T-helper 2 cell (primary cell): ENCODE results near the gene BCO1.
A peak's percentile ranks its signal among the peaks of the same experiment; 100 is the strongest.

ENCODE experiments used
- DNase-seq, 5 experiments: peaks; one replicate each; pipeline versions ENCODE4 v3.0.0 to v3.0.0-alpha.2; 2012 to 2022

The BCO1 gene

DNA sequence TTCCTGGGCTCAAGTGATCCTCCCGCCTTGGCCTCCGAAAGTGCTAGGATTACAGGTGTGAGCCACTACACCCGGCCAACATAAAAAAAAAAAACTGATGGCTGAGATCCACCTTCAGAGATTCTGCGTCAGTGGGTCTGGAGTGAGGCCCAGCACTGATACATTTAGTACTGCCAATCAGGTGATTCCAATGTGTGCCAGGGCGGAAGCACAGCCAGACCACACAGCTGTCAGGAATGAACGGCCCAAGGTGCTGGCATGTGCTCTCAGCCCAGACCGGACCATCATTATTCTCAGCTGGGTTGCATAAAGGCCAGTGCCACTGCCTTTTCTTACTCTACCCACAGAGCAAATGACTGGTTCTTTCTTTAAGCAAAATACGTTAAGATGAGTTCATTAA, 1.2 kb upstream of the BCO1 start:
- no peak for DNase-seq

DNA sequence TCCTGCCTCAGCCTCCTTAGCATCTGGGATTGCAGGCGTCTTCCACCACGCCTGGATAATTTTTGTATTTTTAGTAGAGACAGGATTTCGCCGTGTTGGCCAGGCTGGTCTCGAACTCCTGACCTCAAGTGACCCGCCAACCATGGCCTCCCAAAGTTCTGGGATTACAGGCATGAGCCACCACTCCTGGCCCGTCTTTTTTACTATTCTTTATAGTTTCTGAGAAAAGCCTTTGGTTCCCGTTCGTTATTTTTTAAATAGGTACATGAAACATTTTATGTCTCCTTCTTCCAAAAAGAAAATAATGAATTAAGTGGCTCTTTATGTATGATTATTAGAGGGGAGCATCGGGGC, 570 bp upstream of the BCO1 start:
- DNase-seq: no peak

DNA sequence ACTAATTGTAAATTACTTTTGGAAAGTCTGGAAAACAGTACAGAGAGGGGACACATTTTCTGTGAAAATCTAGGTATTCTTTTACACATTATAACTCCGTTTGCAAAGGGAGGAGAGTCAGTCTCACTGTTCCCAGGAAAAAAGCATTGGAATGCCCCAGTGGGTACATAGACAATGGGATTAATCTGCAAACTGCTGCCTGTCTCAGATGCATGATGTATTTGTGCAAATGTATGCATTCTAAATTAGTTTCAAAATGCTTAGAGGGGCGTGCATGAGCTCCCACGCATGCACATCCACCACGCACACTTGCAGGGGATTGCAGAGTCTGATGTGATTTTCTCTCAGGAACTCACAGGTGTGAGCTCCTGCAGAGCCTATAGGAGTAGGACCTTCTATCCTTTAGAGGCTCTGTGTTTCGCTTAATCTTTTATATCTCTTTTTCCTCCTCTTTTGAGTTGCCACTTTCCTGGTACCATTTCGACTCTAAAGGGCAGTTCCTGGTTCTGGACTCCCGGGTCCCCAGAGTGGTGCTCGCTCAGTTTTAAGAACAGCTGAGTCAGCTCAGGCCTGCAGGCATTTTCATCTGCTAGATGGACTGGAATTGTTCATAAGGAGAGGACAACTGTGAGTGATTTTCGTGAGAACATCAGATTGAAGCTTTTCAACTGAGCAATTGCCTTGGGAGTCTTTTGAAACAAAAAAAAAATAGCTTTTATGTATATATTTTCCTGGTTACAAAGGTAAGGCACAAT, 1.1 kb downstream of the BCO1 start:
- no peak for DNase-seq

DNA sequence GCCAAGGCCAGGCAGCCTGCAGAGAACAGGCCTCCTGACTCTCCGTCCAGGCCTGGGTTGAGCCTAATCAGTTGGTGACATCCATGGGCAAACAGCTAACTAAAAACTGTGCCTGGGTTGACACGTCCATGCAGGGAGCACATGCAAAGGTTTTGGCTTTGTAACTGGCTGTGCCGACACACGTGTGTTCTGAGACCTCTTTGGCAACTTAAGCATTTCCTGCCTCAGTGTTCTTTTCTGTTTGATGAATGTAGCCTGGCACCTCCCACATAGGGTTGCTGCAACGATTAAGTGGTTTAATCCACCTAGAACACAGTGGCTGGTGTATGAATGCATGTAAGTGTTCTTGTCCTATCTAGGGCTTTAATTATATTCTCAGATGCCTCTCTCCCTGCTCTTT, 3.2 kb downstream of the BCO1 start:
- DNase-seq: no peak

DNA sequence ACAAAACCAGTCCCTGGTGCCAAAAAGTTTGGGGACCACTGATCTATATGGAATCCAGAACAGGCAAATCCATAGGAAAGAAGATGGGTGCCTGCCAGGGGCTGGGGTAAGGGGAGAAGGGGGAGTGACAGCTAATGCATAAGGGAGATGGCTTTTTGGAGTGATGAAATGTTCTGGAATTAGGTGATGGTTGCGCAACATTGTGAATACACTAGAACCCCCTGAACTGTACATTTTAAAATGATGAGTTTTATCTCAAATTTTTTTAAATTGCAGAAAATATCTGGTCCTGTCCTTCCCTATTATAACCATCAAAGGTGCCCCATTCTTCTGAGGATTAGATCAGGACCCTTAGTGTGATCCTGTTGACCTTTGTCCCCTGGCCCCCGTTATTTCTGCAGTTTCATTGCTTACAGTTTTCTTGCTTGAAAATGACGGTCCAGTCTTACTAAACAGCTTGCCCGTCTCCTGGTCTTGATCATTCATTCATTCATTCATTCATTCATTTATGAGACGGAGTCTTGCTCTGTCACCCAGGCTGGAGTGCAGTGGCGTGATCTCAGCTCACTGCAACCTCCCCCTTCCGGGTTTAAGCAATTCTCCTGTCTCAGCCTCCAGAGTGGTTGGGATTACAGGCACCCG, 4.6 kb downstream of the BCO1 start:
- DNase-seq: no peak

DNA sequence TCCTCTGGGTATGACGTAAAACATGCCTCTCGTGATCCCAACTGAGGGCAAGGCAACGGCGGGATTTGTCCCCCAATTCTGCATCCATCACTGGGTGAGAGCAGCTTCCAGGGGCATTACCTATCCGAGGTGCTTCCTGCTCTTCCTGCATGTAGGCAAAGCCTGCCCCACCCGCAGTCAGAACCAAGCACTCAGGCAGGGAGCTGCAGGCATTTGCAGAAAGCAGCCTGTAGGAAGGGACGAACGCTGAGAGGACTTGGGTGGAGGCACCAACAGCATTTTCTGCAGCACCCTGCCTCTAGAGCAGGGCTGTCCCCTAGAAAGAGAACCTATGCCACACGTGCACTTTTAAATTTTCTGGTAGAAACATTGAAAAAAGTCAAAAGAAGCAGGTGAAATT, 5.5 kb downstream of the BCO1 start:
- no peak for DNase-seq

DNA sequence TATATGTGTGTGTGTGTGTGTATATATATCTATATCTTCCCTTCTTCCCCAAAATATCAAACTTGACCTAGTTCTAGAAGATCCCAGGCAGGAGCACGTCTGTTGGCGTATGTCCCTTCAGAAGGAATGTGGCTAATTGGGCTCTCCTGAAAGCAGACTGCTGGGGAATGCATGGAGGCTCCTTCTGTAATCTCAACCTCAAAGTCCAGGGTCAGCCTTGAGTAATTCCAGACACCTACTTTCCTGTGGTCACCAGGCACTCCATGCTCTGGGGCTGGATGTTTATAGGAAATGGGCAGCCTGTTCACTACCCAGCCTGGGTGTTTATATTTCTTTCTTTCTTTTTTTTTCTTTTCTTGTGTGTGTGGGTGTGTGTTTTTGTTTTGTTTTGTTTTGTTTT, 13.4 kb downstream of the BCO1 start:
- DNase-seq: no peak

DNA sequence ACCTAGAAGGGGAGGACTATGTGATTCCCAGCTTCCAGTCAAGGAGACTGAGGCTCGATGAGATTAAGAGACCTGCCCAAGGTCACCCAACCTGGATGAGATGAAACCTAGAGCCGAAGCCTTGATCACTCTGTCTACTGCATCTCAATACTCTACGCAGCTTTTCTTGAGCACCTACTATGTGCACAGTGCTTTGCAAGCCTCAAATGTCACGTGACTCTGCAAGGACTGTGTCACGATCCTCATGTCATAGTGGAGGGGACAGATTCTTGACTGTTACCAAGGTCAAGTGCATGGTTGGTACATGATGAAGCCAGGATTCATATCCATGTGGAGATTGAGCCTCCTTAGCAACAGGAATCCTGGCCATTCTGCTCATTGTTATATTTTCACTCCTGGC, 14.7 kb downstream of the BCO1 start:
- DNase-seq: no peak

DNA sequence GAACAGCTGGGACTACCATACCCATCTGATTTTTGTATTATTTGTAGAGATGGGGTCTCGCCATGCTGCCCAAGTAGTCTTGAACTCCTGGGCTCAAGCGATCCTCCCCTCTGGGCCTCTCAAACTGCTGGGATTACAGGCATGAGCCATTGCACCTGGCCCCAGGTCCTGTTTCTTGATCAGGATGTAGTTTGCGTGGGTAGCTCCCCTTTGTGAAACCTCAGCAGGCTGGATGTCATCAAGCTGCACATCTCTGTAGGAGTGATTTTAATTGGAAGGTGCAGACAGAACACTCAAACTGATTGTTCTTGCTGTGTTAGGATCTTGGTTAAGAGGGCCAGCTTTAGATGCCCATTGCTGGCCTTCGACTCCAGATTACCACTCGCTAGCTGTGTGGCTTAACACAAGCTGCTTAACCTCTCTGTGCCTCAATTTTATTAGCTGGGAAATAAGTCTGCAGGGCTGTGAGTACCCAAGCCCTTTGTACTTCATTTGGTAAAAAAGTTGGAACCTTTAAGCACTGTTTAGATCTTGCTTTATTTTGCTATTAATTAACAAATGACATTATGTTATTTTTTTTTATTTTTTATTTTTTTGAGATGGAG, 16.5 kb downstream of the BCO1 start:
- DNase-seq: no peak

DNA sequence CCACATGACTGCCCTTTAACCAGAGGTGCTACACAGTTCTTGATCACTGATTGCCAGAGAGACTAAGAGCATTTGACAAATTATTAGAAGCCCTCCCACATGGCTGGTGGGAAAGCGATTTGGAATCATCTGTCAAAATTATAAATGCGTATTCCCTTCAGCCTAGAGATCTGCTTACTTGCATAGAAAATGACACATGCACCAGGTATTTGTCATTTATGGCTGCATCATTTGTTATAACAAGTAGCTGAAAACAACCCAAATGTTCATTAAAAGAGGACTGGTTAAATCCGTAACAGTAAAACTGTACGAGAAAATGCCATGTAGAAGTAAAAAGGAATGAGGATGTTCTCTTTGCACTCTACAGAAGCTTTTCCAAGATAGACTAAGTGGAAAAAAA, 21.4 kb downstream of the BCO1 start:
- no peak for DNase-seq

DNA sequence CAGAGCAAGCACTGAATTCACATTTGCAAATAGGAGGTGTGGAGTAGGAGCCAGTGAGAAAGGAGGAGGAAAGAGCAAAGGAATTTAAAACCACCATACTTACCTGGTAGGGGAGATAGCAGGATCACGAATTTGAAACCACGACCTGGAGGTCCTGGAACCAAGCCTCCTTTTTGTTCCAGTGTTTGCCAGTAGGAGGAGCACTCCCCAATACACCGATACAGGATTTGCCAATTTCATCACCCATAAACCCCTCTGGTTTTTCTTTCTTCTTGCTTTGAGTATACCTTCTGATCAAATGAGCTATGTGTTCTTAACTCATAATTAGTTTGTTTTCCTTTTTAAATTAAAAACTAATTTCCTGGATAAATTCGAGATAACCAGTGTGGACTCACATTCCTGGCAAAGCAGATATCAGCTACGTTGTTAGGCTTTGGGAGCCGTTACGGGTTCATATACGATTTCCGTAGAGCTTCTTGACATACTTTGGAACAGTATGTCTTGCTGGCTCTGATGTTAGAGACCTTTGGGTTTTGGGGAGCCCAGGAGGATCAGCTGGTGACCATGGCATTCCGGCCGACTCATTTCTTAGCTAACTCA, 22.7 kb downstream of the BCO1 start:
- DNase-seq: peak in 1 of 5 experiments; percentile 25

DNA sequence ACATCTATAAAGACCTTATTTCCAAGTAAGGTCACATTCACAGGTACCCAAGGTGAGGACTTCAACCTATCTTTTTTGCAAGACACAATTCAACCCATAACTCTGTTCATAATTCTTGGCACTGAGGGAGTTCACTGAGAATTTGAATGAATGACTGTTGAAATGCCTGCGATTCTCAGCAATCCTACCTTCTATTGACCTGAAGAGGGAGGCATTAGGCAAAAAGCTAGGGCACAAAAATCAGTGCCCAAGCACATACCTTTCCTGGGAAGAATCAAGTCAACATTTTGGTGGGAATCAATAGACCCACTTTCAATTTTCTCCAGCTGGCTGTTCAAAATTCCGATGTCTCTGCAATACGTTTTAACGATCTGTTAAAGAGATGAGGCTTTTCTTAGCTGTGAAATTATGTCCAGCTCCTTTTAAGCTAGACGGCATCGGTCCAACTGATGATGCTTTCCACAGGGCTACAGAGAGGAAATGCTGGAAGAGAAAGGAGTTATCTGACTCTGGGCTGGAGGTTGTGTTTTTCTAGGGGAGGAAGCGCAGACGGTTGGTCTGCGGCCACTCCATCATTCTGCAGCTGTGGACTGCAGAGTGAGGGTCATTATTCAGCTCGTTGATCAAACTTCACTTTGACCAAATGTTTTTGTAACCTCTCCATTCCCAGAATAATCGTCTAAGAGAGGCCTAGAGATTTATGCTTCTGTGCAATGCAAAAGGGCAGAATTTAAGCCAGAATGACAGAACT, 25.2 kb downstream of the BCO1 start:
- DNase-seq: no peak

DNA sequence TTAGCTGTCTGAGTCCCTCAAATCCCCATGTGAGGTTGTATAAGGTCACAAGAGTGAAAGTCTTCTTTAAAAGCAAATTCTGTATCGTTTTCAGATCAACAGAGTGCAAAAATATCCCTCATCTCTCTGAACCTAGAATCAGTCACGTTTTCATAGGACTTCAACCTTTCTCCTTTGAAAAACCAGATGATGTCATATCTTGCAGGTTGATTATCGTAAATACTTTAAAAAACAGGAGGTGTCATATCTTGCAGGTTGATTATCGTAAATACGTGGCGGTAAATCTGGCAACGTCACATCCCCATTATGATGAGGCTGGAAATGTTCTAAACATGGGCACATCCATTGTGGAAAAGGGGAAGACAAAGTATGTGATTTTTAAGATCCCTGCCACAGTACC, 25.9 kb downstream of the BCO1 start:
- DNase-seq: no peak

DNA sequence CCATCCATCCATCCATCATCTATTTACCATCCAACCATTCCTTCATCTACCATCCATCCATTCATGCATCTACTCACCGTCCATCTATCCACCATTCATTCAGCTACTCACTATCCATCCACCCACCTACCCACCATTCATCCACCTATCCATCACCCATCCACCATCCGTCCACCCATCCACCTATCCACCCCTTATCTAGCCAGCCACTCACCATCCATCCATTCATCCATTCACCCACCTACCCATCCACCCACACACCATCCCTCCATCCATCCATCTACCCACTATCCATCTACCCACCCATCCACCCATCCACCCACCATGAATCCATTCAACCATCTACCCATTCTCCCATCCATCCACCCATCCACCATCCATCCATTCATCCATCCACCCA, 26.6 kb downstream of the BCO1 start:
- DNase-seq: no peak

DNA sequence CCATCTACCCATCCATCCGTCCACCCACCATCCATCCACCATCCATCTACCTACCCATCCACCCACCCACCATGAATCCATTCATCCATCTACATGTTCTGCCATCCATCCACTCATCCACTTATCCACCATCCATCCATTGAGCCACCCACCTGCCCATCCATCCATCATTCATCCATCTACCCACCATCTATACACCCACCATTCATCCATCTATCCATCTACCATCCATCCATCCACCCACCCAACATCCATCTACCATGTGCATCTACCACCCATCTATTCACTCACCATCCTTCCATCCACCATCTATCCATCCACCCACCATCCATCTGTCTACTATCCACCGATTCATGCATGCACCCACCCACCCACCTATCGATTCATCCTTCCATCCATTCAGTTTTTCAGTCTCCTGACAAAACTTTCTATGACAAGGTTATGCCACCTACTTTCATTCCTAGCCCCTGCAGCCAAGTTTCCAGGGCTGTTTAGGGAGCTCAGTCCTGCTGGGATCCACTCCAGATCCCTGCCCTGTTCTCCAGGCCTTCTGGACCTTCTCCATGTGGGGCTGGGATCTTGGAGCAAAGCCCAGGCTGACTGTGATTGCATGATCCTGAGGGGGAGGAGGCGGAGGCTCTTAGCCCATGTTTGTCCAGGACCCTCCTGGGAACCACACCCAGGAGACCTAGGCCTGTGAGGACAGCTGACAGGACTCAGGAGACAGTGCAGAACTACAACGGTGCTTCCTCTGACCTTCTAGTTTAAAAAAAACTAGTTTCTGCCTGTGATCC, 27.4 kb downstream of the BCO1 start:
- no peak for DNase-seq

DNA sequence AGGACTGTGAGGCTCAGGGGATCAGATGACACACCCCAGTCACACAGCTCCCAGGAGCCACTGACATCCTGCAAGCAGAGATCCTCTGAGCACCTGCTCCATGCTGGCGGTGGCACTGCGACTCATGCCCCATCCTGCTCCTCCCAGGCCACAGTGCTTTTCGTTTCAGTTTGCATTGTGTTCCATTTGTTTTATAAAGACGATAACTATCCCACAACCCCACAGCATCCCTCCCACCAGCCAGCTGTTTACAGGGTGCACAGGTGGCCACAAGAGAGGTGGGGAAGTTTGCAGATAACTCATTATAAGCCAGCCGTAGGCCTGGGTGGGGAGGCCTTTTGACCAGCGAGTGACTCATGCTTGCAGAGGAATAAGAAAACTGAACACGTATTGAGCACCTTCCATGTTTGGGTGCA, 28.2 kb downstream of the BCO1 start:
- peak in 1 of 5 experiments; percentile 15 for DNase-seq

DNA sequence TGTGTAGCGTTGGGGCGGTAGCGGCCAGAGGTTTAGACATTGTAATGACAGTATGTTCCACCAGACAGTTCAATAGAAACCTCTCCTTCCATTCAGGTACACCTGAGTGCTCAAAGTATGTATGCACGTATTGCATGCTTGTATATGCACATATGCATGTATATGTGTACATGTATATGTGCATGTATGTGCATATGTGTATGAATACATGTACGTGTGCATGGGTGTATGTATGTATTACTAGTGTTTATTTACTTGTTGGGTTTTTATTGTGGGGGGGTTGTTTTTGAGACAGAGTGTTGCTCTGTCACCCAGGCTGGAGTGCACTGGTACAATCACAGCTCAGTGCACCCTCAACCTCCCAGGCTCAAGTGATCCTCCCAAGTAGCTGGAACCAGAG, 30.0 kb downstream of the BCO1 start:
- DNase-seq: no peak

DNA sequence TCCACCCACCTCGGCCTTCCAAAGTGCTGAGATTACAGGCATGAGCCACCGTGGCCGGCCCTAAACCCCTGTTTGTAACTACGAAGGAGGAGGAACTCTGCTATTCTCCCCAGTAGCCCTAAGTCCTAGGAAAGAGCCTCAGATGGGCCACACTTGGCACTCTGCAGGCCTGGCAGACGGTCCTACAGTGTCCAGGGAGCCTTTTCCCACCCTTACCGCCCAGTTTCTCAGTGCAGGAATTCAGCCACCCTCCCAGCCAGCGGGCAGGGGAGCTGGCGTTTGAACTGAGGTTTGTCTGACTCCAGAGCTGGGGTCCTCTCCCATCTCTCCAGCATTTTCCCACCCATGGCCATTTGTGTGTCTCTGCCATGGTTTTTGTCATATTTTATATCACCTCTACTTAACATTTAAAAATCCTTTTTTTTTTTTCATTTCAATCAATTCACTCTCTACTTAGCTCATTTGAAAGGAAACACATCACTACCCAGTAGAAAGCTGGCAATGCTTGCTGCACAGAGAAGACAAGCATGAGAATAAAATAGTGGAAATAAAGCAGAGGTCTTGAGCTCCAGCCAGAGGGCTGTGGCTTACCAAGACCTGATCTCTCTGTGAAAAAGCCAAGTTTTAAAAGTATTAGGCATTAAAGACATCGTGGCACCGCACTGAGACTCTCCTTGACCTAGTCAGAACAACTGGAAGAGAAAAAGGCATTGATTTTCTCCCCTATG, 34.9 kb downstream of the BCO1 start:
- no peak for DNase-seq

DNA sequence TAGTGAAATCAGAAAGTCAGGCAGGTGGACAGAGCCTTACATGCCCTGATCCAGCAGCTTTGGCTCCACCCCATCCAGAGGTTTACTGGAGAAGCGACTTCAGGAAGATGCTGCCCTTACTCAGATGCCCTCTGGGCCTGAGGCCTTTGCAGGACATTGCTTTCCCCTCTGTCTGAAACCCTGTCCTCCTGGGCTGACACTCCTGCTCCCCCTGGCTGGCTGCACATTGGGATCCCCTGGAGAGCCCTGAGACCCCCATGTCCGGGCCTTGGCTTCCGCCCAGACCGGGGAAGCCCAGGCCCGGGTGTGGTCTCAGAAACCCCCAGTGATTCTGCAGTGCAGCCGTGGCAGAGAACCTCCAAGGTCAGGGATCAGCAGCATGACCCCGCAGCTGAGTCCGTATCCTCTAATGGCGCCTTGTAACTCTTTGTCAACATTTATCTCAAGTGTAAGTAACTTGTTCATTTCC, 36.6 kb downstream of the BCO1 start:
- DNase-seq: no peak

DNA sequence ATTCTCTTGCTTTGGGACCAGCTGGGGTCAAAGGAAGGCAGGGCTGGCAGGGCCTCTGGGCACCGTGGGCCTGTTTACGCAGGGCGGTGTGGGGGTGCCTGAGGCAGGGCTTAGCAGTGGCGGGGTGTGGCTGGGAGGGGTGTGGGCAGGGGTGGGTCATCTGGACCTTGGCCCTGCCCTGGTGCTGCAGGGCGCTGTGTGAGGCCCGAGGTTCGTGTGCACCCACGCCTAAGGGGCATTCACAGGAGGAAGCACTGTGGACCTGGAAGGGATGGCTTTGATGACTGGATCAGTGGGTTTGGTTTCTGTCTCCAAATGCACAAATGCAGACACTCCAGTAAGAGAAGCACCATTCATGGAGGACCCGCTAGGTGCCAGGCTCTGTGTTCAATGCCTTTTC, 37.3 kb downstream of the BCO1 start:
- DNase-seq: no peak

DNA sequence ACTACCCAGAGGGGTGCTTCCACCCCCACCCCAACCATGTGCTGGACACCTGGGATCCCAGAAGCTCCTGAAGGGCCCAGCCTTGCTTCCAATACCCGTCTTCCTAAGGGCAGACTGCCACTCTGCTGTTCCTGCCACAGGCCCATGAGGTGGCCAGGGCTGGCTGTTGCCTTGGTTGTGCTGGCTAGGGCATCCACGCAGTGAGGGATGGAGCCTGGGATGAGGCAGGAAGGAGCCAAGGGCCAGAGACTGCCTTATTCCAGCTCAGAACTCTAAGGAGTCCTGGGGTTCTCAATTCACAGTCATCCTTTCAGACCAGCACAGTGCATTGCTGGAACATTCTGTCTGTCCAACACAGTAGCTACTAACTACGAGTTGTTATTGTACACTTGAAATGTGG, 37.8 kb downstream of the BCO1 start:
- DNase-seq: no peak
